Duodenal mucosa (tissue), 2 donors: ENCODE measurements around the gene CAAP1.
"Not testable (repeated sequence)": the region's sequence is repeated elsewhere in the genome, so short reads cannot be mapped to it uniquely, and the experiment has no call there.

Source experiments
- H3K27ac ChIP-seq: one replicate; pipeline ENCODE4 v1.7.0; 2013; ENCODE audit warnings: low read depth, low read length
- H3K27me3 ChIP-seq, 2 donors: one replicate each; pipeline ENCODE4 v1.7.0; 2013; ENCODE audit warnings: low read length in 2 of 2, control low read depth in 1 of 2; ENCODE audit not compliant: insufficient read depth in 2 of 2, control insufficient read depth in 1 of 2
- H3K36me3 ChIP-seq, 2 donors: one replicate each; pipeline ENCODE4 v1.7.0; 2013; ENCODE audit warnings: low read length in 2 of 2, control low read depth in 1 of 2; ENCODE audit not compliant: insufficient read depth in 2 of 2, control insufficient read depth in 1 of 2
- H3K4me1 ChIP-seq, 2 donors: one replicate each; pipeline ENCODE4 v1.7.0; 2013; ENCODE audit warnings: low read length in 2 of 2, control low read depth in 1 of 2; ENCODE audit not compliant: insufficient read depth in 2 of 2, control insufficient read depth in 1 of 2
- H3K4me3 ChIP-seq, 2 donors: one replicate each; pipeline ENCODE4 v1.7.0; 2013; ENCODE audit warnings: low read length in 2 of 2, low read depth in 1 of 2
- H3K9ac ChIP-seq, 2 donors: one replicate each; pipeline ENCODE4 v1.7.0; 2013; ENCODE audit warnings: low read length in 2 of 2, low read depth in 1 of 2
- H3K9me3 ChIP-seq, 2 donors: one replicate each; pipeline ENCODE4 v1.7.0; 2013; ENCODE audit warnings: low read length in 2 of 2, control low read depth in 1 of 2; ENCODE audit not compliant: control insufficient read depth in 1 of 2

The CAAP1 gene

DNA sequence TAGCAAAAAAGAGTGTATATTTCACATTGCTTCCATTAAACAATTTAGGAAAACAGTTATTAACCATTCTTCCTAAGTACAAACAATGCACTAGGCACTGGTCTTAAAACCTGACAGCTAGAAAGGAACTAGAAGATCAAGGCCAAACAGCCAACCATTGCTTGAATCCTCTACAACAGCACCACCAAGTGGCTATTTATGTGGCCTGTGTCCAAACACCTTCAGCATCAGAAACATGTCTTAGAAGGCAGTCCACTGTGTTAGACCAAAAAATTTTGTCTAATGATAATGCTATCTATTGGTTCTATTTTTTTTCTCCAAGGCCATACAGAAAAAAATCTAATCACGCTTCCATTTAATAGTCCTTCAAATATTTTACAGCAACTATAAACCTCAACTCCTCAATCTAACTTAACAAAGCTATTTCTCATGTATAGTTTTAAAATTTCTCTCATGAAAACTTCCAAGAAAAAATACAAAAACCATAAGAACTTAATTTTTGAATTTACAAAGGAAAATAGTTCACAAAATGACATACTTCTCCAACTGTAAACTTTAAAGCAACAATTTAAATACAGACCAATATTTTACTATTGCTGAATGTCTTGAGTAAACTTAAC, 36.1 kb downstream of the CAAP1 start:
- Histone ChIP-seq H3K9me3 (no peaks in the 10 kb centered on the region), H3K27ac (no peak overlapping the region), H3K4me3 (no peak overlapping the region), H3K27me3 (no peaks in the 10 kb centered on the region), H3K9ac (no peak overlapping the region), H3K36me3 (peaks cover 7 to 52% of the 10 kb centered on the region in 2 donors), H3K4me1 (no peaks in the 10 kb centered on the region)

DNA sequence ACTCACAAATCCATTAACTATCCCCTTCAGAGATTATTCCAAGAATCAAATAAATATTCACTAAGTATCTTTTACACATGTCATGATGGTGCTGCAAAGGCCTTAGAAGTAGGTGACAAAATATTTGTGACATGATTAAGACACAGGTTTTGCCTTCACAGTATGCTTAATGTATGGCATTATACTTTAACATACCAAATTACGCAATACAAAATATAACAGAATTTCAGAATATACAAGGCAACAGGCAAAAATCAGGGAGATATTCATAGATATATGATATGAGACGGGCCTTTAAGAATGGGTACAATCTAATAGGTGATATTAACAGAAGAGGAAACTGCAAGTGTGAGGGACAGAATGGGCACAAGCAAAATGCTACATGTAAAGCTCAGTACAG, 41.6 kb downstream of the CAAP1 start:
- no peak overlapping the region for H3K27ac ChIP-seq
- no peak overlapping the region for H3K4me3 ChIP-seq
- H3K36me3 ChIP-seq: peaks cover 3 to 46% of the 10 kb centered on the region in 2 donors
- H3K9ac ChIP-seq: no peak overlapping the region
- H3K4me1 ChIP-seq: no peaks in the 10 kb centered on the region
- H3K9me3 ChIP-seq: no peaks in the 10 kb centered on the region
- no peaks in the 10 kb centered on the region for H3K27me3 ChIP-seq

DNA sequence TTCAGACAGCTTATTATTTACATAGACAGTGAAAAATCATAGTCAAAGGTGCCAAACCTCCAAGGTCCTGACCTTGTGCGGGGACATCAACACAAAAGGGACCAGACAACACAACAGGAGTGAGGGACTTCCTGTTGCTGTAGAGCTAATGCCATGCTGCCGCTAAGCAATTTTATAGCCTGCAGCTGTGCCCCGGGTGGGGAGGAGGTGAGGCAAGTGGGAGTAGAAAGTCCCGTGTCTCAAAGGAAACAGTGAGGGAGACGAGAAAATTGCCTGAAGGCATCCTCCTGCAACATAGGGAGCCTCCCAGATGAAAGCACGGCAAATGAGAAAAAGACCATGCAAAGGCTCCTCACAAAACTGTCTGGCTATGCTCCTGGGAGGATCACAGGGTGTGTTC, 58.8 kb downstream of the CAAP1 start:
- H3K27ac ChIP-seq: no peak overlapping the region
- no peak overlapping the region for H3K9ac ChIP-seq
- no peak overlapping the region for H3K4me3 ChIP-seq
- H3K9me3 ChIP-seq: peaks cover 0 to 3% of the 10 kb centered on the region in 2 donors
- no peaks in the 10 kb centered on the region for H3K27me3 ChIP-seq
- peaks cover 3 to 4% of the 10 kb centered on the region in 2 donors for H3K36me3 ChIP-seq
- H3K4me1 ChIP-seq: no peaks in the 10 kb centered on the region

DNA sequence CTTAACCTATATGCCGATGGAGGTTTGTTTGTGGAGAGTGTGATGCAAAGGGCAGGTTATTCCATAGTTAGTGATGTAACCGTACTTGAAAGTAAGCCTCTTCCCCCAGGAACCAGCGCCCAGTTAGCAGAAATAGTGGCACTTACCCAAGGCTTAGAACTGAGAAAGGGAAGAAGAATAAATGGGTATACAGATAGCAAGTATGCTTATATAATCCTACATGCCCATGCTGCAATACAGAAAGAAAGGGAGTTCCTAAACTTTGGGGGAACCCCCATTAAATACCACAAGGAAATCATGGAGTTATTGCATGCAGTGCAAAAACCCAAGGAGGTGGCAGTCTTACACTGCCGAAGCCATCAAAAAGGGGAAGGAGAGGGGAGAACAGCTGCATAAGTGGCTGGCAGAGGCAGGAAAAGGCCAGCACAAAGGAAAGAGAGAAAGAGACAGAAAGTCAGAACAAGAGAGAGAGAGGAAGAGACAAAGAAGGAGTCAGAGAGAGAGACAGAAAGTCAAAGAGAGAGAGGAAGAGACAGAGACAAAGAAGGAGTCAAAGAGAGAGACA, 64.1 kb downstream of the CAAP1 start:
- not testable (repeated sequence) for H3K4me1 ChIP-seq, H3K27me3 ChIP-seq, H3K9me3 ChIP-seq, H3K9ac ChIP-seq, H3K36me3 ChIP-seq, H3K27ac ChIP-seq, H3K4me3 ChIP-seq

DNA sequence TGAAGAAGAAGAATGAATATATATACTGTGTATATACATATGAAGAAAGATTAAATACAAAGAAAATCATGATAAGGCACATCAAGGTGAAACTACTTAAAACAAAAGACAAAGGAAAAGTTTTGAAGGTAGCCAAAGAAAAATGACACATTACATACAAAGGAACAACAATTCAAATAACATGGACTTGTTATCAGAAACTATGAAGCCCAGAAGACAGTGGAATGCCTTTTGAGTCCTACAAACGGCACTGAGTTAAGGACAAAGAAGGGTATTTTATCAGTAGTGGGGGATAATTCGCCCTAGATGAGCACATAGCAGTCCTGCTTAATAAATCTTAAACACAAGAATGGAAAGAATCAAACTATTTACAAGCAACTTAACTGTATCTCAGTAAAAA, 77.8 kb downstream of the CAAP1 start:
- no peaks in the 10 kb centered on the region for H3K9me3 ChIP-seq
- no peak overlapping the region for H3K4me3 ChIP-seq
- H3K27me3 ChIP-seq: no peaks in the 10 kb centered on the region
- H3K4me1 ChIP-seq: no peaks in the 10 kb centered on the region
- no peaks in the 10 kb centered on the region for H3K36me3 ChIP-seq
- no peak overlapping the region for H3K9ac ChIP-seq
- H3K27ac ChIP-seq: no peak overlapping the region

DNA sequence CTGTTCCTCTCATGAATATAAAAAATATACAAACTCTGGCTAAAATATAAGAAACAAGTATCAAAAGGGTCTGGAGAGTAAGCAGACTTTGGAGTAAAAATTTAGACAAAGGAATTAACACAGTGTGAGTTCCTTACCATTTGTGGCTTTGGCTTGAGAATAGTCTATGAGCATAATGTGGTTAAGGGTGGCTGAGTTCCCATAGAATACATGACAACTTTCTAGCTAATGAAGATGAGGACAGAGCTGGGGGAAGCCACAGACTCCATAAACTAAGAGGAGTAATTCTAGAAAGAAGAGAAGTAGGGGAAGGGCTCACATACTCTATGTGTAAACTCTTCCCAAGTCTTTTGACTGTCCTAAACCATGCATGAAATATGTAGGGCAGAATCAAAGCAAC, 79.4 kb downstream of the CAAP1 start:
- Histone ChIP-seq H3K27me3 (no peaks in the 10 kb centered on the region), H3K4me3 (no peak overlapping the region), H3K4me1 (no peaks in the 10 kb centered on the region), H3K27ac (no peak overlapping the region), H3K36me3 (no peaks in the 10 kb centered on the region), H3K9ac (no peak overlapping the region), H3K9me3 (no peaks in the 10 kb centered on the region)

DNA sequence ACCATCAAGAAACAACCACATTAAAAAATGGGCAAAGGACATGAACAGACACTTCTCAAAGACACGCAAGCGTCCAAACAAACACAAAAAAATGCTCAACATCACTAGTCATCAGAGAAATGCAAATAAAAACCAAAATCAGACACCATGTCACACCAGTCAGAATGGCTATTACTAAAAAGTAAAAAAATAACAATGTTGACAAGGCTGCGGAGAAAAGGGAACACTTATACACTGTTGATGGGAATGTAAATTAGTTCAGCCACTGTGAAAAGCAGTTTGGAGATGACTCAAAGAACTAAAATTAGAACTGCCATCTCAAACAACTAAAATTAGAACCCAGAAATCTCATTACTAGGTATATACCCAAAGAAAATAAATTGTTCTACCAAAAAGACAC, 80.4 kb downstream of the CAAP1 start:
- no peak overlapping the region for H3K9ac ChIP-seq
- H3K36me3 ChIP-seq: no peaks in the 10 kb centered on the region
- no peaks in the 10 kb centered on the region for H3K9me3 ChIP-seq
- no peaks in the 10 kb centered on the region for H3K27me3 ChIP-seq
- no peak overlapping the region for H3K4me3 ChIP-seq
- H3K27ac ChIP-seq: no peak overlapping the region
- no peaks in the 10 kb centered on the region for H3K4me1 ChIP-seq

DNA sequence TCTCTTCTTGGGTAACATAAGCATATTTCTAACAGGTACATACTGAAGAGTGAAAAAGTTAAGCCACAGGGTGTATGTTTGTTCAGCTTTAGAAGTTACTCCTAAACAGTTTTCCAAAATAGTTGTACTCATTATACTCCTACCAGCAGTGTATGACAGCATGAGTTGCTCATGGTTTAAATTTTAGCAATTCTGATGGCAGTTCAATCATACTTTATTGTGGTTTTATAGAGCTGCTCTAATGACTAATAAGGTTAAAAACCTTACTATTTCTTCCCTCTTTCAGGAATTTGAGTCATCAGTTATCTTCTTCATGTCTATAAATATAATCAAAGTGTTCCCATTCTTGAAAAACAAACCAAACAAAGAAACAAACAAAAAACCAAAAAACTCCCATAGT, 81.5 kb downstream of the CAAP1 start:
- Histone ChIP-seq H3K9me3 (no peaks in the 10 kb centered on the region), H3K27me3 (no peaks in the 10 kb centered on the region), H3K36me3 (no peaks in the 10 kb centered on the region), H3K9ac (no peak overlapping the region), H3K4me3 (no peak overlapping the region), H3K4me1 (no peaks in the 10 kb centered on the region), H3K27ac (no peak overlapping the region)

DNA sequence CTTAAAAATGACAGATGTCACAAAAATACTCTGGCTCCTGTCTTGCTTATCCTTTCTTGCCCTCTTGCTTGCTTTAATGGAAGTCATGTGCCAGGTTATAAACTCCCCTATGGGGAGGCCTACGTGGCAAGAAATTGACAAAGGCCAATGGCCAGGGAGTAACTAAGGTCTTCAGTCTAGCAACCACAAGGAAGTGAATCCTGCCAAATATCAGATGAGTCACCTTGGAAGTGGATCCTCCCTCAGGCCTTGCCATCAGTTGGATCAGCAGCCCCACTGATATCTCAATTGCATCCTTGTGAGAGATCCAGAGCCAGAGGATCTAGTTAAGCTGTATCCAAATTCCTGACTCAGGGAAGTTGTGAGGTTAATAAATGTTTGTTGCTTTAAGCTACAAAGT, 82.8 kb downstream of the CAAP1 start:
- H3K36me3 ChIP-seq: no peaks in the 10 kb centered on the region

DNA sequence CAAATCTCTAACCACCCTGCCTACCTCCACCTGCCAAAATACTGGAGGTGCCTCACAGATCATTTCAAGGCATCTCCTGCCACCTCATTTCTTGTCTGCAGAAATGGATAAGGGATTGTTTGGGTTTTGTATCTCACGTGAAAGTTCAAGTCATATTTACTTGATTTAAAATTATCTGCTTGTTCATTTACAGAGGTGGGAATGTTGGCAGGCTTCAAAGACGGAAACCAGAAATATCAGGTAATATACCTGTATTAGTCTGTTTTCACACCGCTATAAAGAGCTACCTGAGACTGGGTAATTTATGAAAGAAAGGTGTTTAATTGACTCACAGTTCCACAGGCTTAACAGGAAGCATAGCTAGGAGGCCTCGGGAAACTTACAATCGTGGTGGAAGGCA, 85.4 kb downstream of the CAAP1 start:
- H3K9ac ChIP-seq: no peak overlapping the region
- H3K4me3 ChIP-seq: no peak overlapping the region
- no peaks in the 10 kb centered on the region for H3K36me3 ChIP-seq
- no peaks in the 10 kb centered on the region for H3K4me1 ChIP-seq
- H3K27ac ChIP-seq: no peak overlapping the region
- no peaks in the 10 kb centered on the region for H3K9me3 ChIP-seq
- no peaks in the 10 kb centered on the region for H3K27me3 ChIP-seq

More for the DNA sequence above, 82.8 kb downstream of the CAAP1 start:
- Histone ChIP-seq H3K4me3 (no peak overlapping the region), H3K27me3 (no peaks in the 10 kb centered on the region), H3K9me3 (no peaks in the 10 kb centered on the region), H3K4me1 (no peaks in the 10 kb centered on the region), H3K27ac (no peak overlapping the region), H3K9ac (no peak overlapping the region)
